Measurements from ENCODE around the gene SLC41A2. TPM values are rescaled to one million over a fixed set of nuclear protein-coding genes. Genes with fewer than 3 reads are reported as not detected.
"Not testable (repeated sequence)": the region's sequence is repeated elsewhere in the genome, so short reads cannot be mapped to it uniquely, and the experiment has no call there.

Gene SLC41A2
- polyA plus RNA-seq (ENCODE audit: insufficient read length in 3 of 3), result 1 to 10 TPM; 4.4 to 6.1 (median 4.9) TPM
- long read RNA-seq, donor 1, partial matches to known transcripts, result 0 of 1 reads
- long read RNA-seq, donor 1, other reads (novel, unspliced or antisense), result 0 of 1 reads
- long read RNA-seq, donor 2, result 0 reads
- long read RNA-seq, donor 3, partial matches to known transcripts, result 0 of 1 reads
- long read RNA-seq, donor 3, other reads (novel, unspliced or antisense), result 0 of 1 reads
- long read RNA-seq, donor 4, result 0 reads
- long read RNA-seq, donor 5, result 0 reads
- long read RNA-seq, donor 6, result 0 reads
- long read RNA-seq, donor 7, result 0 reads
- long read RNA-seq, donor 8, partial matches to known transcripts, result 0 of 2 reads
- long read RNA-seq, donor 8, other reads (novel, unspliced or antisense), result 0 of 2 reads
- long read RNA-seq, donor 9, partial matches to known transcripts, result 0 of 1 reads
- long read RNA-seq, donor 9, other reads (novel, unspliced or antisense), result 0 of 1 reads
- long read RNA-seq, donor 10, result 0 reads
- long read RNA-seq, donor 11, result 0 reads
- long read RNA-seq, donor 12, result 0 reads
- long read RNA-seq, donor 13, partial matches to known transcripts, result 7 of 7 reads
- long read RNA-seq, donor 13, other reads (novel, unspliced or antisense), result 0 of 7 reads
- long read RNA-seq, donor 14, result 0 reads
- long read RNA-seq, donor 15, partial matches to known transcripts, result 0 of 3 reads
- long read RNA-seq, donor 15, other reads (novel, unspliced or antisense), result 0 of 3 reads
- long read RNA-seq, donor 16, result 0 reads

GRCh38 chr12:104958001-104958804, at the start of gene SLC41A2:
TSS of gene SLC41A2 (minus strand) at chr12:104958290. CDS start at chr12:104928527, 29,763 bp downstream.
- peak; percentile 68 for DNase-seq

- no peak for DNase-seq
These were observed 43.4 kb upstream of the SLC41A2 start for GRCh38 chr12:105001476-105001875.

GRCh38 chr12:104999347-104999685, 41.2 kb upstream of the SLC41A2 start:
- DNase-seq, result no peak

- DNase-seq, result no peak
These were observed 40.6 kb upstream of the SLC41A2 start for GRCh38 chr12:104998423-104999346.

- DNase-seq, result no peak
These were observed 39.5 kb upstream of the SLC41A2 start for GRCh38 chr12:104997541-104997940.

GRCh38 chr12:104994336-104994735, 36.2 kb upstream of the SLC41A2 start:
- DNase-seq, result no peak

- DNase-seq, result no peak
These were observed 33.6 kb upstream of the SLC41A2 start for GRCh38 chr12:104991565-104992128.

- no peak for DNase-seq
These were observed 32.9 kb upstream of the SLC41A2 start for GRCh38 chr12:104990950-104991349.

GRCh38 chr12:104986022-104986941, 28.2 kb upstream of the SLC41A2 start, which contains the start of gene NOPCHAP1:
TSS of gene NOPCHAP1 (plus strand) at chr12:104986316. CDS start at chr12:104986353, 37 bp downstream.
- peak; percentile 93 for DNase-seq

GRCh38 chr12:104985206-104985605, 27.1 kb upstream of the SLC41A2 start:
- no peak for DNase-seq

- not testable (repeated sequence) for DNase-seq
These were observed 19.6 kb upstream of the SLC41A2 start for GRCh38 chr12:104977688-104978087.

GRCh38 chr12:104976703-104977102, 18.6 kb upstream of the SLC41A2 start:
- no peak for DNase-seq

- no peak for DNase-seq
These were observed 17.7 kb upstream of the SLC41A2 start for GRCh38 chr12:104975587-104976343.

- no peak for DNase-seq
These were observed 16.7 kb upstream of the SLC41A2 start for GRCh38 chr12:104974626-104975290.

- DNase-seq, result no peak
These were observed 15.2 kb upstream of the SLC41A2 start for GRCh38 chr12:104973250-104973649.

GRCh38 chr12:104971306-104971705, 13.2 kb upstream of the SLC41A2 start:
- DNase-seq, result no peak

- no peak for DNase-seq
These were observed 11.3 kb upstream of the SLC41A2 start for GRCh38 chr12:104969343-104969742.

GRCh38 chr12:104966677-104967076, 8.6 kb upstream of the SLC41A2 start:
- DNase-seq, result no peak
